GM10248 (cell line): ENCODE measurements around the gene UBLCP1.

Experiments used
- CTCF ChIA-PET: fragments of 300-600 bp; sonication (Branson Sonifier 250); formaldehyde crosslinking; extraction: SDS; loops from one replicate; lab custom pipeline; 2021; ENCODE audit warnings: antibody characterized with exemption; lab: Yijun Ruan, JAX
- POLR2A ChIA-PET: fragments of 350-650 bp; sonication (Branson Sonifier 250); formaldehyde crosslinking; extraction: SDS; loops from one replicate; lab custom pipeline; 2020; ENCODE audit warnings: antibody characterized with exemption; lab: Yijun Ruan, JAX
- DNase-seq: peaks from one replicate; pipeline ENCODE4 v3.0.0; 2012; ENCODE audit errors: extremely low spot score
- CTCF ChIP-seq: IDR thresholded peaks from 2 replicates; pipeline ENCODE4 v1.5.1; 2012; ENCODE audit warnings: mild to moderate bottlenecking, low read depth; ENCODE audit errors: extremely low read depth, missing control alignments, control extremely low read depth

The UBLCP1 gene

GRCh38 chr5:159244163-159244562, 18.9 kb upstream of the UBLCP1 start:
- ChIA-PET CTCF (interaction anchor here (1.2 to 1.4 kb wide), 2 partner anchors 13 kb away, joined by 4 read pairs; no protein-coding TSS in a partner anchor), POLR2A (no interaction called here)
- no peak for TF ChIP-seq CTCF
- no peak for DNase-seq

GRCh38 chr5:159244890-159245289, 18.2 kb upstream of the UBLCP1 start:
- POLR2A ChIA-PET: no interaction called here
- no peak for DNase-seq
- no peak for TF ChIP-seq CTCF
- CTCF ChIA-PET: interaction anchor here (0.7 to 1.4 kb wide), 5 partner anchors 8 to 742 kb away, joined by 3 to 5 read pairs (median 4); no protein-coding TSS in a partner anchor

GRCh38 chr5:159249158-159249557, 13.9 kb upstream of the UBLCP1 start:
- ChIA-PET POLR2A (no interaction called here), CTCF (interaction anchor here (1.3 kb wide), 1 partner anchor 92 kb away, joined by 4 read pairs; no protein-coding TSS in a partner anchor)
- TF ChIP-seq CTCF: no peak

GRCh38 chr5:159252195-159252594, 10.9 kb upstream of the UBLCP1 start:
- ChIA-PET POLR2A (no interaction called here), CTCF (interaction anchor here (1.0 to 1.9 kb wide), 2 partner anchors 9 to 95 kb away, joined by 3 to 5 read pairs; no protein-coding TSS in a partner anchor)
- no peak for DNase-seq
- TF ChIP-seq CTCF: no peak

More at GRCh38 chr5:159249158-159249557, 13.9 kb upstream of the UBLCP1 start:
- DNase-seq: no peak

GRCh38 chr5:159257007-159257406, 6.1 kb upstream of the UBLCP1 start:
- no peak for TF ChIP-seq CTCF
- ChIA-PET CTCF (interaction anchor here (1.0 kb wide), 2 partner anchors 12 to 22 kb away, joined by 4 read pairs; no protein-coding TSS in a partner anchor), POLR2A (no interaction called here)
- no peak for DNase-seq

- ChIA-PET CTCF (interaction anchor here (1.0 kb wide), 1 partner anchor 13 kb away, joined by 4 read pairs; no protein-coding TSS in a partner anchor), POLR2A (no interaction called here)
- DNase-seq: no peak
- TF ChIP-seq CTCF: no peak
Observed at GRCh38 chr5:159257629-159258283, 5.3 kb upstream of the UBLCP1 start.
